Gastrocnemius medialis (tissue), 4 donors: Measurements from ENCODE around the gene TBX15. TPM values are rescaled to one million over a fixed set of nuclear protein-coding genes. Genes with fewer than 3 reads are reported as not detected.
"Not testable (repeated sequence)": the region's sequence is repeated elsewhere in the genome, so short reads cannot be mapped to it uniquely, and the experiment has no call there.

Experiments used
- ATAC-seq, 2 donors: fragments of 150-250 bp; one replicate each; pipeline ENCODE4 v1.9.1; 2016
- DNase-seq, 2 donors: peaks; one replicate each; pipeline ENCODE4 v3.0.0-alpha.2; 2019
- H3K27ac ChIP-seq, 4 donors: fragments of 200-600 bp; sonication (generic); 1 replicate in 1 of 4; 2 replicates in 3 of 4; pipeline ENCODE4 v1.5.1; 2016 to 2018; ENCODE audit warnings: mild to moderate bottlenecking in 2 of 4, moderate library complexity in 1 of 4
- H3K27me3 ChIP-seq, 3 donors: fragments of 200-600 bp; sonication (generic) in 2 of 3; 1 replicate in 1 of 3; 2 replicates in 2 of 3; pipeline versions ENCODE4 v1.5.1 to v1.6.0; 2016 to 2019; ENCODE audit warnings: mild to moderate bottlenecking in 1 of 3, moderate library complexity in 1 of 3
- H3K36me3 ChIP-seq, 2 donors: fragments of 200-600 bp; sonication (generic) in 1 of 2; one replicate each; pipeline ENCODE4 v1.5.1; 2017 to 2018
- H3K4me1 ChIP-seq, 2 donors: fragments of 200-600 bp; sonication (generic) in 1 of 2; one replicate each; pipeline ENCODE4 v1.5.1; 2016 to 2017; ENCODE audit warnings: mild to moderate bottlenecking in 2 of 2
- H3K4me3 ChIP-seq, 4 donors: fragments of 200-600 bp; sonication (generic) in 3 of 4; 1 replicate in 1 of 4; 2 replicates in 3 of 4; pipeline ENCODE4 v1.5.1; 2016 to 2019; ENCODE audit warnings: mild to moderate bottlenecking in 2 of 4
- H3K9me3 ChIP-seq, 3 donors: fragments of 200-600 bp; sonication (generic) in 2 of 3; 1 replicate in 1 of 3; 2 replicates in 2 of 3; pipeline ENCODE4 v1.5.1; 2016 to 2019
- POLR2A ChIP-seq, 2 donors: fragments of 450-650 bp; IDR thresholded peaks; one replicate each; pipeline ENCODE4 v1.6.1; 2017; ENCODE audit warnings: antibody characterized with exemption in 2 of 2, mild to moderate bottlenecking in 2 of 2, moderate library complexity in 2 of 2
- in situ Hi-C, 4 donors: fragments of 200-750 bp; cut with MboI; loops; one replicate each; pipeline versions ENCODE4 v1.15.0 to v1.8.0; 2017; ENCODE audit warnings: low sequenced_read_pairs in 4 of 4
- intact Hi-C: fragments of 100-400 bp; cut with DNase I; formaldehyde crosslinking; loops from one replicate; pipeline ENCODE4 v1.15.1; 2023; ENCODE audit warnings: low total_unique reads
- total RNA-seq, 4 donors: library from RNA; depleted of rRNA; stranded (reverse); fragments of >200 nt; gene quantifications; one replicate each; pipeline versions ENCODE4 v1.1.0 to v1.2.3, GENCODE V29; 2016
- TF ChIP-seq, protein P1 (sequence below), 5 experiments: fragments of 450-650 bp in 3 of 5; fragments of 200-600 bp in 2 of 5; sonication (generic) in 2 of 5; IDR thresholded peaks in 4 of 5; conservative IDR thresholded peaks in 1 of 5; 1 replicate in 4 of 5; 2 replicates in 1 of 5; pipeline ENCODE4 v1.5.1; 2016 to 2019; ENCODE audit warnings: antibody characterized with exemption in 5 of 5, mild to moderate bottlenecking in 3 of 5, moderate library complexity in 3 of 5

The TBX15 gene
- total RNA-seq, 4 donors from 2014 or later: 91.4 to 275 (median 245) TPM

GRCh38 chr1:118923319-118923718 lies 64.8 kb downstream of the TBX15 start:
- no peak for DNase-seq
- in situ Hi-C loops: no loop called here
- intact Hi-C loops: no loop called here
- H3K4me3 ChIP-seq: no peak overlapping the region
- no peaks in the 10 kb centered on the region for H3K27me3 ChIP-seq
- H3K9me3 ChIP-seq: no peaks in the 10 kb centered on the region
- H3K27ac ChIP-seq: peak overlapping the region in 1 of 4 donors; percentile 2
- ATAC-seq: no peak
- H3K4me1 ChIP-seq: peaks cover 0 to 7% of the 10 kb centered on the region in 2 donors
- no peak for TF ChIP-seq POLR2A (IDR thresholded peaks at IDR 0.05)
- peaks cover 2 to 86% of the 10 kb centered on the region in 2 donors for H3K36me3 ChIP-seq

GRCh38 chr1:118921994-118922393 lies 66.1 kb downstream of the TBX15 start:
- H3K9me3 ChIP-seq: no peaks in the 10 kb centered on the region
- ATAC-seq: no peak
- TF ChIP-seq POLR2A (IDR thresholded peaks at IDR 0.05): no peak
- TF ChIP-seq, protein P1, sequence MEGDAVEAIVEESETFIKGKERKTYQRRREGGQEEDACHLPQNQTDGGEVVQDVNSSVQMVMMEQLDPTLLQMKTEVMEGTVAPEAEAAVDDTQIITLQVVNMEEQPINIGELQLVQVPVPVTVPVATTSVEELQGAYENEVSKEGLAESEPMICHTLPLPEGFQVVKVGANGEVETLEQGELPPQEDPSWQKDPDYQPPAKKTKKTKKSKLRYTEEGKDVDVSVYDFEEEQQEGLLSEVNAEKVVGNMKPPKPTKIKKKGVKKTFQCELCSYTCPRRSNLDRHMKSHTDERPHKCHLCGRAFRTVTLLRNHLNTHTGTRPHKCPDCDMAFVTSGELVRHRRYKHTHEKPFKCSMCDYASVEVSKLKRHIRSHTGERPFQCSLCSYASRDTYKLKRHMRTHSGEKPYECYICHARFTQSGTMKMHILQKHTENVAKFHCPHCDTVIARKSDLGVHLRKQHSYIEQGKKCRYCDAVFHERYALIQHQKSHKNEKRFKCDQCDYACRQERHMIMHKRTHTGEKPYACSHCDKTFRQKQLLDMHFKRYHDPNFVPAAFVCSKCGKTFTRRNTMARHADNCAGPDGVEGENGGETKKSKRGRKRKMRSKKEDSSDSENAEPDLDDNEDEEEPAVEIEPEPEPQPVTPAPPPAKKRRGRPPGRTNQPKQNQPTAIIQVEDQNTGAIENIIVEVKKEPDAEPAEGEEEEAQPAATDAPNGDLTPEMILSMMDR (IDR thresholded peaks at IDR 0.05 in 4 of 5, conservative IDR thresholded peaks at IDR 0.05 in 1 of 5): no peak
- intact Hi-C loops: no loop called here
- peaks cover 2 to 85% of the 10 kb centered on the region in 2 donors for H3K36me3 ChIP-seq
- DNase-seq: no peak
- no peak overlapping the region for H3K4me3 ChIP-seq
- no peaks in the 10 kb centered on the region for H3K4me1 ChIP-seq
- in situ Hi-C loops: no loop called here
- H3K27me3 ChIP-seq: no peaks in the 10 kb centered on the region
- H3K27ac ChIP-seq: no peak overlapping the region

- TF ChIP-seq, protein P1 (IDR thresholded peaks at IDR 0.05 in 4 of 5, conservative IDR thresholded peaks at IDR 0.05 in 1 of 5): no peak
- TF ChIP-seq POLR2A (IDR thresholded peaks at IDR 0.05): no peak
- no peaks in the 10 kb centered on the region for H3K9me3 ChIP-seq
- intact Hi-C loops: no loop called here
- in situ Hi-C loops: no loop called here
- H3K27ac ChIP-seq: no peak overlapping the region
- DNase-seq: no peak
- H3K4me1 ChIP-seq: no peaks in the 10 kb centered on the region
- no peak overlapping the region for H3K4me3 ChIP-seq
- no peaks in the 10 kb centered on the region for H3K27me3 ChIP-seq
- peak in 1 of 2 donors; percentile 24 for ATAC-seq
- H3K36me3 ChIP-seq: peaks cover 2 to 86% of the 10 kb centered on the region in 2 donors
These were observed 67.9 kb downstream of the TBX15 start for GRCh38 chr1:118920124-118920717.

GRCh38 chr1:118918940-118919259 lies 69.2 kb downstream of the TBX15 start:
- DNase-seq: no peak
- Histone ChIP-seq H3K36me3 (peaks cover 1 to 86% of the 10 kb centered on the region in 2 donors), H3K4me1 (no peaks in the 10 kb centered on the region), H3K27ac (no peak overlapping the region), H3K4me3 (no peak overlapping the region), H3K9me3 (no peaks in the 10 kb centered on the region), H3K27me3 (no peaks in the 10 kb centered on the region)
- in situ Hi-C loops: no loop called here
- TF ChIP-seq, protein P1 (IDR thresholded peaks at IDR 0.05 in 4 of 5, conservative IDR thresholded peaks at IDR 0.05 in 1 of 5): no peak
- TF ChIP-seq POLR2A (IDR thresholded peaks at IDR 0.05): no peak
- intact Hi-C loops: no loop called here
- no peak for ATAC-seq

GRCh38 chr1:118918230-118918939 lies 69.8 kb downstream of the TBX15 start:
- H3K9me3 ChIP-seq: no peaks in the 10 kb centered on the region
- intact Hi-C loops: no loop called here
- no peak for DNase-seq
- in situ Hi-C loops: no loop called here
- no peak overlapping the region for H3K27ac ChIP-seq
- H3K27me3 ChIP-seq: no peaks in the 10 kb centered on the region
- peaks cover 0 to 86% of the 10 kb centered on the region in 2 donors for H3K36me3 ChIP-seq
- no peaks in the 10 kb centered on the region for H3K4me1 ChIP-seq
- no peak overlapping the region for H3K4me3 ChIP-seq
- ATAC-seq: no peak
- TF ChIP-seq, protein P1 (IDR thresholded peaks at IDR 0.05 in 4 of 5, conservative IDR thresholded peaks at IDR 0.05 in 1 of 5): no peak

DNA sequence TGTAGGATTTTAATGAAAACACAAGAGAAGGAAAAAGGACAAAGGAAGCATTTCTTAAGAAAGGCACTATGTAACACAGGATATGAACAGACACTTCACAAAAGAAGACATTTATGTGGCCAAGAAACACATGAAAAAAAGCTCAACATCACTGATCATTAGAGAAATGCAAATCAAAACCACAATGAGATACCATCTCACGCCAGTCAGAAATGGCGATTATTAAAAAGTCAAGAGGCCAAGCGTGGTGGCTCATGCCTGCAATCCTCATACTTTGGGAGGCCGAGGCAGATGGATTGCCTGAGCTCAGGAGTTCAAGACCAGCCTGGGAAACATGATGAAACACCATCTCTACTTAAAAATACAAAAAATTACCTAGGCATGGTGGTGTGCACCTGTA lies 71.8 kb downstream of the TBX15 start:
- in situ Hi-C loops, DNase-seq, H3K27me3 ChIP-seq, intact Hi-C loops, H3K27ac ChIP-seq, H3K4me3 ChIP-seq, H3K9me3 ChIP-seq, H3K4me1 ChIP-seq, ATAC-seq: not testable (repeated sequence)
- H3K36me3 ChIP-seq: peaks cover 0 to 86% of the 10 kb centered on the region in 2 donors
